BE2C (cell line): ENCODE data around the gene FBLN1.

Experiments used
- DNase-seq: peaks from one replicate; pipeline ENCODE4 v3.0.0-alpha.2; 2020
- H3K27me3 ChIP-seq: fragments of 250-450 bp; sonication (Bioruptor Pico); 2 replicates; pipeline ENCODE4 v1.5.1; 2020; ENCODE audit warnings: mild to moderate bottlenecking
- H3K36me3 ChIP-seq: fragments of 250-450 bp; sonication (Bioruptor Pico); 2 replicates; pipeline ENCODE4 v1.5.1; 2020; ENCODE audit warnings: mild to moderate bottlenecking
- H3K4me1 ChIP-seq: fragments of 250-450 bp; sonication (Bioruptor Pico); 2 replicates; pipeline ENCODE4 v1.5.1; 2020
- H3K4me3 ChIP-seq: 2 replicates; pipeline ENCODE4 v1.5.1; 2011; ENCODE audit warnings: low read depth, low read length
- H3K9me3 ChIP-seq: fragments of 250-450 bp; sonication (Bioruptor Pico); 2 replicates; pipeline ENCODE4 v1.5.1; 2020
- CTCF ChIP-seq: IDR thresholded peaks from 2 replicates; pipeline ENCODE4 v1.5.1; 2012; ENCODE audit warnings: mild to moderate bottlenecking, low read depth, low read length

FBLN1 gene

GRCh38 chr22:45547731-45548130, 45.0 kb downstream of the FBLN1 start:
- no peaks in the 10 kb centered on the region for H3K36me3 ChIP-seq

GRCh38 chr22:45548247-45548840, 45.7 kb downstream of the FBLN1 start:
- no peaks in the 10 kb centered on the region for H3K27me3 ChIP-seq
- no peak for DNase-seq
- no peak for TF ChIP-seq CTCF
- peaks cover 2% of the 10 kb centered on the region; the same call in 1 of the 2 replicates for H3K4me1 ChIP-seq
- H3K4me3 ChIP-seq: no peak overlapping the region
- no peaks in the 10 kb centered on the region for H3K36me3 ChIP-seq
- H3K9me3 ChIP-seq: no peaks in the 10 kb centered on the region

More at GRCh38 chr22:45547731-45548130, 45.0 kb downstream of the FBLN1 start:
- H3K27me3 ChIP-seq: no peaks in the 10 kb centered on the region
- no peaks in the 10 kb centered on the region for H3K9me3 ChIP-seq
- H3K4me3 ChIP-seq: no peak overlapping the region
- no peaks in the 10 kb centered on the region for H3K4me1 ChIP-seq
- DNase-seq: no peak
- TF ChIP-seq CTCF: no peak

- Histone ChIP-seq H3K27me3 (no peaks in the 10 kb centered on the region), H3K36me3 (no peaks in the 10 kb centered on the region), H3K4me3 (no peak overlapping the region), H3K9me3 (no peaks in the 10 kb centered on the region), H3K4me1 (peaks cover 4% of the 10 kb centered on the region; the same call in 1 of the 2 replicates)
- no peak for DNase-seq
- TF ChIP-seq CTCF: peak; percentile 55
Observed at GRCh38 chr22:45548991-45549761, 46.5 kb downstream of the FBLN1 start.

GRCh38 chr22:45549762-45550378, 47.2 kb downstream of the FBLN1 start:
- Histone ChIP-seq H3K4me3 (no peak overlapping the region), H3K9me3 (no peaks in the 10 kb centered on the region), H3K36me3 (no peaks in the 10 kb centered on the region), H3K27me3 (no peaks in the 10 kb centered on the region), H3K4me1 (peaks cover 4% of the 10 kb centered on the region; the same call in 1 of the 2 replicates)
- TF ChIP-seq CTCF: no peak
- no peak for DNase-seq

GRCh38 chr22:45550416-45550815, 47.7 kb downstream of the FBLN1 start:
- H3K9me3 ChIP-seq: no peaks in the 10 kb centered on the region
- no peaks in the 10 kb centered on the region for H3K27me3 ChIP-seq
- DNase-seq: no peak
- no peak overlapping the region for H3K4me3 ChIP-seq
- H3K36me3 ChIP-seq: no peaks in the 10 kb centered on the region
- TF ChIP-seq CTCF: no peak
- peaks cover 4% of the 10 kb centered on the region; the same call in 1 of the 2 replicates for H3K4me1 ChIP-seq
